Activated B cell treated with CpG ODN at 0.5 μM for 24 hours (primary cell): ENCODE results near the gene ANKRD44. TPM values are rescaled to one million over a fixed set of nuclear protein-coding genes. Genes with fewer than 3 reads are reported as not detected.
"Not testable (repeated sequence)": the region's sequence is repeated elsewhere in the genome, so short reads cannot be mapped to it uniquely, and the experiment has no call there.

ENCODE experiments used
- ATAC-seq: fragments of 200-7000 bp; cut with Tn5 transposase; one replicate; pipeline ENCODE4 v1.10.0; 2021; ENCODE audit warnings: low read depth, mild to moderate bottlenecking, moderate library complexity
- CTCF ChIA-PET: fragments of 350-600 bp; sonication (Branson Sonifier 250); formaldehyde crosslinking; loops from one replicate; lab custom pipeline; 2021; ENCODE audit warnings: antibody characterized with exemption; lab: Charles Lee
- POLR2A ChIA-PET: fragments of 350-600 bp; sonication (Branson Sonifier 250); formaldehyde crosslinking; loops from one replicate; lab custom pipeline; 2021; ENCODE audit warnings: antibody characterized with exemption; lab: Charles Lee
- DNase-seq: peaks from one replicate; pipeline ENCODE4 v3.0.0; 2022
- H3K27ac Mint-ChIP-seq: one replicate; pipeline ENCODE4 v1.8.0; 2020; ENCODE audit warnings: mixed read lengths
- H3K27me3 Mint-ChIP-seq: one replicate; pipeline ENCODE4 v1.8.0; 2021; ENCODE audit warnings: mixed read lengths
- H3K36me3 Mint-ChIP-seq: one replicate; pipeline ENCODE4 v1.8.0; 2021; ENCODE audit warnings: low read depth, mixed read lengths
- H3K4me1 Mint-ChIP-seq: one replicate; pipeline ENCODE4 v1.8.0; 2021; ENCODE audit warnings: mixed read lengths
- H3K4me3 Mint-ChIP-seq: one replicate; pipeline ENCODE4 v1.8.0; 2020; ENCODE audit warnings: mild to moderate bottlenecking, mixed read lengths
- H3K9me3 Mint-ChIP-seq: one replicate; pipeline ENCODE4 v1.8.0; 2020; ENCODE audit warnings: mixed read lengths
- intact Hi-C: fragments of 100-400 bp; cut with micrococcal nuclease; formaldehyde crosslinking; loops from one replicate; pipeline ENCODE4 v1.15.1; 2024
- total RNA-seq: library from RNA; stranded (reverse); gene quantifications from 2 replicates; pipeline ENCODE4 v1.2.3, GENCODE V29; 2022
- TF ChIP-seq, protein P1 (sequence below): fragments of 200-600 bp; IDR thresholded peaks from one replicate; pipeline ENCODE4 v1.8.0; 2022; ENCODE audit warnings: antibody characterized with exemption, mild to moderate bottlenecking

Gene ANKRD44
- total RNA-seq, 1 donor from 2014 or later, result 185 TPM

DNA sequence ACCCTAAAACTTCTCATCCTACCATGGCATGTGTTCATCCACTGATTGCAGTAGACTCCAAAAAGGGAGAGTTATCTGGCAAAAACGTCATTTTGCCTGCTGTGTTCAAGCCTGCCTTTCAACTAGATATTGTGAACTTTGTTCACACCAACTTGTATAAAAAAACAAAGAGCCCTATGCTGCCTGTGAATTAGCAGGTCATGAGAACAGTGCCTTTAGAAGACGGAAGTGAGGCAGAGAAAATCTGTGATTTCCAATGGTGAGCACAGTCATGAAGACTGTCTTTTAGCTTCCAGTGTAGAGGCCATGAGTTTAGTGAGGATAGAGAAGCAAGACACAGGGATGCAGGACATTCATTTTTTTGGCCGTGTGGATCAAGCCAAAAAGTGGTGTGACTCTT is 280.5 kb downstream of the ANKRD44 start:
- intact Hi-C loops, result no loop called here
- POLR2A ChIA-PET, result no interaction called here
- H3K27me3 Mint-ChIP-seq, result no peaks in the 10 kb centered on the region
- no peak overlapping the region for H3K4me3 Mint-ChIP-seq
- DNase-seq, result no peak
- no peaks in the 10 kb centered on the region for H3K9me3 Mint-ChIP-seq
- peaks cover 84% of the 10 kb centered on the region for H3K36me3 Mint-ChIP-seq
- CTCF ChIA-PET, result no interaction called here
- H3K27ac Mint-ChIP-seq, result no peak overlapping the region
- no peak for ATAC-seq
- peaks cover 3% of the 10 kb centered on the region for H3K4me1 Mint-ChIP-seq
- TF ChIP-seq, protein P1, sequence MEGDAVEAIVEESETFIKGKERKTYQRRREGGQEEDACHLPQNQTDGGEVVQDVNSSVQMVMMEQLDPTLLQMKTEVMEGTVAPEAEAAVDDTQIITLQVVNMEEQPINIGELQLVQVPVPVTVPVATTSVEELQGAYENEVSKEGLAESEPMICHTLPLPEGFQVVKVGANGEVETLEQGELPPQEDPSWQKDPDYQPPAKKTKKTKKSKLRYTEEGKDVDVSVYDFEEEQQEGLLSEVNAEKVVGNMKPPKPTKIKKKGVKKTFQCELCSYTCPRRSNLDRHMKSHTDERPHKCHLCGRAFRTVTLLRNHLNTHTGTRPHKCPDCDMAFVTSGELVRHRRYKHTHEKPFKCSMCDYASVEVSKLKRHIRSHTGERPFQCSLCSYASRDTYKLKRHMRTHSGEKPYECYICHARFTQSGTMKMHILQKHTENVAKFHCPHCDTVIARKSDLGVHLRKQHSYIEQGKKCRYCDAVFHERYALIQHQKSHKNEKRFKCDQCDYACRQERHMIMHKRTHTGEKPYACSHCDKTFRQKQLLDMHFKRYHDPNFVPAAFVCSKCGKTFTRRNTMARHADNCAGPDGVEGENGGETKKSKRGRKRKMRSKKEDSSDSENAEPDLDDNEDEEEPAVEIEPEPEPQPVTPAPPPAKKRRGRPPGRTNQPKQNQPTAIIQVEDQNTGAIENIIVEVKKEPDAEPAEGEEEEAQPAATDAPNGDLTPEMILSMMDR, result no peak

DNA sequence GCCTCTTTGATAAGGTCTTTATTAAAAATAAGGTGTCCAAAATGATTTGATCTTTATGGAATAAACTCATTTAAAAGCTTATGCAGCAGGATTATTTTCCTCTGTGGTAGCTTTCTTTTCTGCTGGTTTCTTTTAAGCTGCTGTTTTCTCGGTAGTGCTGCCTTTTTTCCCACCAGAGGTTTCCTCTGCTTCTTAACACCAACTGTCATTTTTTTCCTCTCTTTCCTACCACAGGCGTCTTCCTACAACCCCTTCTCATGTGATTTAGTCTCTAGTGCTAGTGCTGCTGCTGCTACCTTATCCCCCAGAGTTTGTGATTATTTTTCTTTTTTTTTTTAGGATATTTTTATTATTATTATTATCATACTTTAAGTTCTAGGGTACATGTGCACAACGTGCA is 281.9 kb downstream of the ANKRD44 start:
- Mint-ChIP-seq H3K27ac (no peak overlapping the region), H3K9me3 (no peaks in the 10 kb centered on the region), H3K4me1 (peaks cover 3% of the 10 kb centered on the region), H3K4me3 (no peak overlapping the region), H3K27me3 (no peaks in the 10 kb centered on the region), H3K36me3 (peaks cover 84% of the 10 kb centered on the region)
- DNase-seq (no peak), ATAC-seq (no peak)
- ChIA-PET POLR2A (no interaction called here), CTCF (interaction anchor here (0.7 to 1.1 kb wide), 2 partner anchors 9 to 733 kb away, joined by 3 to 4 read pairs; no protein-coding TSS in a partner anchor)
- intact Hi-C loops, result no loop called here
- TF ChIP-seq, protein P1, result no peak

DNA sequence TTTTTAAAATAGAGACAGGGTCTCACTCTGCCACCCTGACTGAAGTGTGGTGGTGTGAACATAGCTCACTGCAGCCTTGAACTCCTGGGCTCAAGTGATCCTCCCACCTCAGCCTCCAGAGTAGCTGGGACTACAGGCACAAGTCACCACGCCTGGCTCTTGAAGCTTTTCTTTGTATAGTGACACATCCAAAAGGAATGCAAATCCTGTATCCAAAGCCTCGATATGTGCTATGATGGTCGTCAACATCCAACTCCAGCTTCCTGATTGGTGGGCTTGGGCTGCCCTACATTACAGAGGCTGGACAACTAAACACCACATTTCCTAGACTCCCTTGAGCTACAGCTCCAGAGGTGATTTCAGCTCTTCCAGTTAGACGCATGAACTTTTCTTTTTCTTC is 282.4 kb downstream of the ANKRD44 start:
- no peak for DNase-seq
- Mint-ChIP-seq H3K27ac (no peak overlapping the region), H3K4me1 (peaks cover 3% of the 10 kb centered on the region), H3K27me3 (no peaks in the 10 kb centered on the region), H3K4me3 (no peak overlapping the region), H3K36me3 (peaks cover 84% of the 10 kb centered on the region), H3K9me3 (no peaks in the 10 kb centered on the region)
- POLR2A ChIA-PET, result interaction anchor here (1.4 kb wide), 1 partner anchor 12 kb away, joined by 10 read pairs; no protein-coding TSS in a partner anchor
- TF ChIP-seq, protein P1, result no peak
- CTCF ChIA-PET, result interaction anchor here (0.7 to 1.1 kb wide), 2 partner anchors 8 to 733 kb away, joined by 3 to 4 read pairs; no protein-coding TSS in a partner anchor
- ATAC-seq, result no peak
- intact Hi-C loops, result no loop called here

DNA sequence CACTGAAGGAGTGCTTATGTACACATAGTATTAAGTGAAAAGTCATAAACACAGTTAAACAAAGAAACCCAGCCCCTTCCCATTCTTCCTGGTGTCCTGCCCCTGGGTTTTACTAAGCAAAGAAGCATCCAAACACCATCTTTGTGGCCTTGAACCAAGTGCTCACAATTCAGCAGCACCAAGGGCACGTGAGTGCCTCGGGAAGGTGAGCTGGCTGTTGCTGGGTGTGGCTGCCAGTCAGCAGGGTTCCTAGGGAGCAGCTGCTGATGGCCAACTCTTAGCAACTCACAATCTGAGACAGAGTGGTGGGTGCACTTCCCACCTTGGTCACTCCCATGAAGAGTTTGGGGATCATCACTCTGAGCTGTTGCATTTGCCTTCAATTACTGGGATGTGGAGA is 286.4 kb downstream of the ANKRD44 start:
- H3K27ac Mint-ChIP-seq, result no peak overlapping the region
- POLR2A ChIA-PET, result no interaction called here

DNA sequence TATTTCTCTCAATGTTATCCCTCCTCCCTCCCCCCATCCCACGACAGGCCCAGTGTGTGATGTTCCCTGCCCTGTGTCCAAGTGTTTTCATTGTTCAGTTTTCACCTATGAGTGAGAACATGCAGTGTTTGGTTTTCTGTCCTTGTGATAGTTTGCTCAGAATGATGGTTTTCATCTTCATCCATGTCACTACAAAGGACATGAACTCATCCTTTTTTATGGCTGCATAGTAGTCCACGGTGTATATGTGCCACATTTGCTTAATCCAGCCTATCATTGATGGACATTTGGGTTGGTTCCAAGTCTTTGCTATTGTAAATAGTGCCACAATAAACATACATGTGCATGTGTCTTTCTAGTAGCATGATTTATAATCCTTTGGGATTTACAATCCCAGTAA is 289.7 kb downstream of the ANKRD44 start:
- H3K27me3 Mint-ChIP-seq, H3K4me3 Mint-ChIP-seq, CTCF ChIA-PET, H3K27ac Mint-ChIP-seq, POLR2A ChIA-PET, DNase-seq, intact Hi-C loops, H3K4me1 Mint-ChIP-seq, ATAC-seq, H3K9me3 Mint-ChIP-seq: not testable (repeated sequence)
- H3K36me3 Mint-ChIP-seq, result peaks cover 78% of the 10 kb centered on the region

More for the DNA sequence above, 286.4 kb downstream of the ANKRD44 start:
- Mint-ChIP-seq H3K36me3 (peaks cover 80% of the 10 kb centered on the region), H3K4me1 (peaks cover 3% of the 10 kb centered on the region), H3K4me3 (no peak overlapping the region), H3K9me3 (no peaks in the 10 kb centered on the region), H3K27me3 (no peaks in the 10 kb centered on the region)
- ATAC-seq, result no peak
- intact Hi-C loops, result no loop called here
- DNase-seq, result no peak
- CTCF ChIA-PET, result interaction anchor here (1.0 kb wide), 1 partner anchor 12 kb away, joined by 3 read pairs; no protein-coding TSS in a partner anchor
- TF ChIP-seq, protein P1, result no peak

DNA sequence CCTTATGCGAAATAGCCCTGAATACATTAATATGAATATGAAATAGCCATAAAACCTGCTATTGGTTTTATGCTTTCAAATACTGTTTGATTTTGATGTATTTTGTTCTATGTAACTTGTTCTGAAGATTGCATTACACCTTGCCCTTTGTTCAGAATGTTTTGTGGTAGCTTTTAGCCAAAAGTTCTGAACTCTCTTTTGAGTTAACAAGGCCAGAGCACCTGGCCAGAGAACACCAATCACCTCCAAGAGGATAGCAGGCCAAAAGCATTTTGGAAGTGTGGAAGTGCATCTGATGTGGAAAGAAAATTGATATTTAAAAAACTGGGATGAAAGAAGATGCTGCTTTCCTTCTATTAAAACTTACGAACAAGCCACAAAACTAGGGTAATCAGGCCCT is 297.5 kb downstream of the ANKRD44 start:
- peaks cover 82% of the 10 kb centered on the region for H3K36me3 Mint-ChIP-seq
- H3K4me1 Mint-ChIP-seq, result peaks cover 5% of the 10 kb centered on the region
- H3K4me3 Mint-ChIP-seq, result no peak overlapping the region
- ATAC-seq (no peak), DNase-seq (no peak)
- no peaks in the 10 kb centered on the region for H3K9me3 Mint-ChIP-seq
- H3K27ac Mint-ChIP-seq, result no peak overlapping the region
- ChIA-PET POLR2A (no interaction called here), CTCF (no interaction called here)
- TF ChIP-seq, protein P1, result no peak
- H3K27me3 Mint-ChIP-seq, result no peaks in the 10 kb centered on the region
- intact Hi-C loops, result loop anchor here (2.0 to 10.0 kb wide), 4 partner anchors 160 to 764 kb away; no protein-coding TSS in a partner anchor
